HCT116 (cell line): Measurements from ENCODE around the gene PCMT1. TPM values are rescaled to one million over a fixed set of nuclear protein-coding genes. Genes with fewer than 3 reads are reported as not detected.
A peak's percentile ranks its signal among the peaks of the same experiment; 100 is the strongest.

Source experiments
- ATAC-seq: fragments of 200-7000 bp; cut with Tn5 transposase; 2 replicates; pipeline ENCODE4 v1.9.1; 2020; ENCODE audit warnings: mild to moderate bottlenecking, moderate library complexity
- BruUV-seq: library from RNA; stranded (reverse); fragments of 400-500 nt; replicated peaks from 2 replicates; lab custom pipeline; 2021; lab: Mats Ljungman, UMichigan
- CTCF ChIA-PET: fragments of 300-600 bp; sonication (Branson Sonifier 250); formaldehyde crosslinking; loops from one replicate; lab custom pipeline; 2021; ENCODE audit warnings: antibody characterized with exemption; lab: Charles Lee
- POLR2A ChIA-PET: fragments of 300-600, 350-600 bp; sonication (Branson Sonifier 250); formaldehyde crosslinking; loops from one replicate; lab custom pipeline; 2021; ENCODE audit warnings: antibody characterized with exemption; lab: Charles Lee
- RAD21 ChIA-PET, 2 experiments: fragments of 300-600 bp; sonication (Branson Sonifier 250); formaldehyde crosslinking; loops; one replicate each; lab custom pipeline; 2023; ENCODE audit warnings: low total read pairs in 2 of 2; ENCODE audit not compliant: uncharacterized antibody in 2 of 2, unreplicated experiment in 2 of 2, low non-redundant PET in 1 of 2; lab: Charles Lee
- DNase-seq: peaks from one replicate; pipeline ENCODE4 v3.0.0-alpha.2; 2010; ENCODE audit warnings: low read depth, low spot score
- H2AFZ ChIP-seq: fragments of 200-600 bp; shearing (Covaris generic), sonication (generic); 2 replicates; pipeline ENCODE4 v1.6.1; 2017; ENCODE audit warnings: low read depth, mixed run types, mixed read lengths, antibody characterized with exemption, low read length; ENCODE audit not compliant: poor library complexity, severe bottlenecking
- H3K27ac ChIP-seq: 2 replicates; pipeline ENCODE4 v1.5.1; 2012; ENCODE audit warnings: low read depth, low read length
- H3K27me3 ChIP-seq: fragments of 200-600 bp; sonication (generic); 2 replicates; pipeline ENCODE4 v1.6.1; 2016; ENCODE audit warnings: mixed run types, low read length, mixed read lengths; ENCODE audit not compliant: insufficient read depth
- H3K36me3 ChIP-seq, 2 experiments: fragments of 200-500 bp in 1 of 2; fragments of 200-600 bp in 1 of 2; sonication (Bioruptor generic) in 1 of 2; sonication (generic) in 1 of 2; 2 replicates each; pipeline versions ENCODE4 v1.5.1 to v1.6.1; 2014 to 2016; ENCODE audit warnings: low read length in 2 of 2, inconsistent platforms in 1 of 2, mixed read lengths in 1 of 2, mixed run types in 1 of 2; ENCODE audit not compliant: insufficient read depth in 2 of 2, control insufficient read depth in 1 of 2
- H3K4me1 ChIP-seq, 2 experiments: fragments of 200-600 bp in 1 of 2; sonication (generic) in 1 of 2; 2 replicates each; pipeline versions ENCODE4 v1.5.1 to v1.6.1; 2012 to 2017; ENCODE audit warnings: low read length in 2 of 2, inconsistent platforms in 1 of 2, mild to moderate bottlenecking in 1 of 2, mixed read lengths in 1 of 2, mixed run types in 1 of 2, moderate library complexity in 1 of 2; ENCODE audit not compliant: insufficient read depth in 2 of 2, control insufficient read depth in 1 of 2
- H3K4me2 ChIP-seq: fragments of 200-600 bp; sonication (generic); 2 replicates; pipeline ENCODE4 v1.6.1; 2017; ENCODE audit warnings: mixed run types, low read length, mixed read lengths
- H3K4me3 ChIP-seq, 2 experiments: fragments of 200-600 bp in 1 of 2; sonication (generic) in 1 of 2; replicated peaks in 1 of 2; 2 replicates each; pipeline ENCODE4 v1.5.1; 2011 to 2016; ENCODE audit warnings: low read length in 2 of 2, control low read depth in 1 of 2, low read depth in 1 of 2, mild to moderate bottlenecking in 1 of 2, mixed read lengths in 1 of 2, mixed run types in 1 of 2
- H3K79me2 ChIP-seq: fragments of 200-600 bp; sonication (generic); 2 replicates; pipeline ENCODE4 v1.6.1; 2017; ENCODE audit warnings: mild to moderate bottlenecking, mixed run types, low read length, moderate library complexity, mixed read lengths; ENCODE audit not compliant: insufficient read depth
- H3K9ac ChIP-seq: fragments of 200-600 bp; sonication (generic); 2 replicates; pipeline ENCODE4 v1.6.1; 2016; ENCODE audit warnings: low read length, mixed read lengths
- H3K9me2 ChIP-seq: fragments of 200-600 bp; sonication (generic), shearing (Covaris generic); 2 replicates; pipeline ENCODE4 v1.6.1; 2017; ENCODE audit warnings: mixed run types, mild to moderate bottlenecking, moderate library complexity; ENCODE audit not compliant: insufficient read depth
- H3K9me3 ChIP-seq, 2 experiments: fragments of 200-500 bp in 1 of 2; fragments of 200-600 bp in 1 of 2; sonication (Bioruptor generic) in 1 of 2; sonication (generic) in 1 of 2; 2 replicates each; pipeline ENCODE4 v1.6.1; 2014 to 2017; ENCODE audit warnings: low read length in 2 of 2, mixed read lengths in 2 of 2, inconsistent platforms in 1 of 2, low read depth in 1 of 2, mild to moderate bottlenecking in 1 of 2, mixed run types in 1 of 2, moderate library complexity in 1 of 2; ENCODE audit not compliant: control insufficient read depth in 1 of 2, insufficient read depth in 1 of 2
- H4K20me1 ChIP-seq: fragments of 200-600 bp; sonication (generic), shearing (Covaris generic); 2 replicates; pipeline ENCODE4 v1.6.1; 2017; ENCODE audit warnings: mixed run types, mild to moderate bottlenecking, moderate library complexity; ENCODE audit not compliant: insufficient read depth
- CBX3 ChIP-seq: IDR thresholded peaks from 2 replicates; pipeline ENCODE4 v1.6.1; 2012; ENCODE audit warnings: low read depth
- CEBPB ChIP-seq: IDR thresholded peaks from 2 replicates; pipeline ENCODE4 v1.6.1; 2012; ENCODE audit warnings: low read depth
- EGR1 ChIP-seq: IDR thresholded peaks from 2 replicates; pipeline ENCODE4 v1.6.1; 2012; ENCODE audit warnings: low read depth
- ELF1 ChIP-seq: IDR thresholded peaks from 2 replicates; pipeline ENCODE4 v1.6.1; 2012; ENCODE audit warnings: low read depth, borderline replicate concordance
- EZH2 ChIP-seq: fragments of 200-600 bp; sonication (generic); IDR thresholded peaks from 2 replicates; pipeline ENCODE4 v1.6.1; 2017; ENCODE audit warnings: antibody characterized with exemption, mixed run types
- FOSL1 ChIP-seq: IDR thresholded peaks from 2 replicates; pipeline ENCODE4 v1.6.1; 2012; ENCODE audit warnings: low read depth
- JUND ChIP-seq: IDR thresholded peaks from 2 replicates; pipeline ENCODE4 v1.6.1; 2012
- POLR2A ChIP-seq: IDR thresholded peaks from 2 replicates; pipeline ENCODE4 v1.7.0; 2011; ENCODE audit warnings: borderline replicate concordance; ENCODE audit not compliant: insufficient read depth, insufficient read length; ENCODE audit errors: extremely low read depth
- POLR2AphosphoS5 ChIP-seq: IDR thresholded peaks from 2 replicates; pipeline ENCODE4 v1.6.1; 2011; ENCODE audit warnings: mild to moderate bottlenecking, low read depth, low read length, moderate library complexity
- RAD21 ChIP-seq: IDR thresholded peaks from 2 replicates; pipeline ENCODE4 v1.6.1; 2012; ENCODE audit warnings: low read depth, mild to moderate bottlenecking
- SIN3A ChIP-seq: IDR thresholded peaks from 2 replicates; pipeline ENCODE4 v1.6.1; 2012; ENCODE audit warnings: low read depth
- SP1 ChIP-seq: IDR thresholded peaks from 2 replicates; pipeline ENCODE4 v1.6.1; 2012; ENCODE audit warnings: low read depth
- SRF ChIP-seq: IDR thresholded peaks from 2 replicates; pipeline ENCODE4 v1.6.1; 2012; ENCODE audit warnings: low read depth
- TCF7L2 ChIP-seq: IDR thresholded peaks from 2 replicates; pipeline ENCODE4 v1.7.0; 2011; ENCODE audit warnings: borderline replicate concordance, inconsistent platforms; ENCODE audit not compliant: insufficient read depth, insufficient read length; ENCODE audit errors: extremely low read depth
- ZNF274 ChIP-seq: fragments of 200-500 bp; sonication (Bioruptor generic); IDR thresholded peaks from 2 replicates; pipeline ENCODE4 v1.6.1; 2014; ENCODE audit warnings: mild to moderate bottlenecking, low read depth, low read length, inconsistent platforms
- intact Hi-C: fragments of 100-400 bp; cut with micrococcal nuclease; formaldehyde crosslinking; loops from 2 replicates; pipeline ENCODE4 v1.10.0; 2022
- total RNA-seq: library from RNA; stranded (reverse); gene quantifications from one replicate; pipeline ENCODE4 v1.2.1, GENCODE V29; 2021; ENCODE audit not compliant: unreplicated experiment
- TF ChIP-seq, protein P1 (sequence below): IDR thresholded peaks from 2 replicates; pipeline ENCODE4 v1.6.1; 2012
- TF ChIP-seq, protein P2 (sequence below): IDR thresholded peaks from 2 replicates; pipeline ENCODE4 v1.6.1; 2012
- TF ChIP-seq, protein P3 (sequence below): IDR thresholded peaks from 2 replicates; pipeline ENCODE4 v1.6.1; 2012; ENCODE audit warnings: low read depth
- TF ChIP-seq, protein P4 (sequence below): IDR thresholded peaks from 2 replicates; pipeline ENCODE4 v1.6.1; 2011; ENCODE audit warnings: mild to moderate bottlenecking, low read length, moderate library complexity; ENCODE audit not compliant: insufficient replicate concordance; ENCODE audit errors: extremely low read depth

The PCMT1 gene
- total RNA-seq, 1 experiment from 2014 or later = 86.9 TPM

DNA sequence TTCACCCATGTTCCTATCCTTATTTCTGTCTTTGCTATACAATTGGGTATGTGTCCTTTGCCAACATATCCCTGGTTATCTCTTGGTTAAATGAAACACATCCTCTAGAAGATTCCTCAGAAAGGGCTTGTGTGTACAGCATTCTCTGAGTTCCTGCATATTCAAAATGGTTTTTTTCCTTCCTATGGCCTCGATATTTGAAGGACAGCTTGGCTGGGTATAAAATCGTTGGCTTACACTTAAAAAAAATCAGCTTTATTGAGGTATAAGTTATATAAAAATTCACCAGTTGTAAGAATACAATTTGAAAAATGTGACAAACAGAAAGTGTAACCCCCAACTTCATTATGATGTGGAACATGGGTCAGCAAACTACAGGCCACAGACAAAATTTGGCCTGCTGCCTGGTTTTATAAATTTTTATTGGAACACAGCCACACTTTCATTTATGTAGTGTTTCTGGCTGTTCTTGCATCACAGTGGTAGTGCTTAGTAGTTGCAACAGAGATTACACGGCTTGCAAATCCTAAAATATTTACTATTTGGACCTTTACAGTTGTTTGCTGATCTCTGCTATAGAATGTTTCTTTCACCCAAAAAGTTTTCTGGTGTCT, 16.7 kb downstream of the PCMT1 start:
- H3K9ac ChIP-seq = no peak overlapping the region
- POLR2A ChIA-PET = no interaction called here
- H3K4me3 ChIP-seq = 0 out of 4 replicates have a peak overlapping the region, but pooled peaks of 1 of the 2 experiments have one; percentile 4
- no peaks in the 10 kb centered on the region for H3K27me3 ChIP-seq
- no peak overlapping the region for H3K27ac ChIP-seq
- H3K79me2 ChIP-seq = peaks cover 82% of the 10 kb centered on the region
- TF ChIP-seq, protein P1, sequence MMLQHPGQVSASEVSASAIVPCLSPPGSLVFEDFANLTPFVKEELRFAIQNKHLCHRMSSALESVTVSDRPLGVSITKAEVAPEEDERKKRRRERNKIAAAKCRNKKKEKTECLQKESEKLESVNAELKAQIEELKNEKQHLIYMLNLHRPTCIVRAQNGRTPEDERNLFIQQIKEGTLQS = no peak
- TF ChIP-seq, protein P2, sequence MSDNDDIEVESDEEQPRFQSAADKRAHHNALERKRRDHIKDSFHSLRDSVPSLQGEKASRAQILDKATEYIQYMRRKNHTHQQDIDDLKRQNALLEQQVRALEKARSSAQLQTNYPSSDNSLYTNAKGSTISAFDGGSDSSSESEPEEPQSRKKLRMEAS = no peak
- no peak for TF ChIP-seq CBX3
- TF ChIP-seq EZH2 = no peak
- TF ChIP-seq ZNF274 = no peak
- TF ChIP-seq ELF1 = no peak
- no peak for TF ChIP-seq RAD21
- TF ChIP-seq SRF = no peak
- no peak for TF ChIP-seq EGR1
- TF ChIP-seq, protein P3, sequence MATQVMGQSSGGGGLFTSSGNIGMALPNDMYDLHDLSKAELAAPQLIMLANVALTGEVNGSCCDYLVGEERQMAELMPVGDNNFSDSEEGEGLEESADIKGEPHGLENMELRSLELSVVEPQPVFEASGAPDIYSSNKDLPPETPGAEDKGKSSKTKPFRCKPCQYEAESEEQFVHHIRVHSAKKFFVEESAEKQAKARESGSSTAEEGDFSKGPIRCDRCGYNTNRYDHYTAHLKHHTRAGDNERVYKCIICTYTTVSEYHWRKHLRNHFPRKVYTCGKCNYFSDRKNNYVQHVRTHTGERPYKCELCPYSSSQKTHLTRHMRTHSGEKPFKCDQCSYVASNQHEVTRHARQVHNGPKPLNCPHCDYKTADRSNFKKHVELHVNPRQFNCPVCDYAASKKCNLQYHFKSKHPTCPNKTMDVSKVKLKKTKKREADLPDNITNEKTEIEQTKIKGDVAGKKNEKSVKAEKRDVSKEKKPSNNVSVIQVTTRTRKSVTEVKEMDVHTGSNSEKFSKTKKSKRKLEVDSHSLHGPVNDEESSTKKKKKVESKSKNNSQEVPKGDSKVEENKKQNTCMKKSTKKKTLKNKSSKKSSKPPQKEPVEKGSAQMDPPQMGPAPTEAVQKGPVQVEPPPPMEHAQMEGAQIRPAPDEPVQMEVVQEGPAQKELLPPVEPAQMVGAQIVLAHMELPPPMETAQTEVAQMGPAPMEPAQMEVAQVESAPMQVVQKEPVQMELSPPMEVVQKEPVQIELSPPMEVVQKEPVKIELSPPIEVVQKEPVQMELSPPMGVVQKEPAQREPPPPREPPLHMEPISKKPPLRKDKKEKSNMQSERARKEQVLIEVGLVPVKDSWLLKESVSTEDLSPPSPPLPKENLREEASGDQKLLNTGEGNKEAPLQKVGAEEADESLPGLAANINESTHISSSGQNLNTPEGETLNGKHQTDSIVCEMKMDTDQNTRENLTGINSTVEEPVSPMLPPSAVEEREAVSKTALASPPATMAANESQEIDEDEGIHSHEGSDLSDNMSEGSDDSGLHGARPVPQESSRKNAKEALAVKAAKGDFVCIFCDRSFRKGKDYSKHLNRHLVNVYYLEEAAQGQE = no peak
- TF ChIP-seq FOSL1 = no peak
- TF ChIP-seq TCF7L2 = no peak
- no peak for TF ChIP-seq SIN3A
- TF ChIP-seq SP1 = no peak
- no peak for TF ChIP-seq POLR2AphosphoS5
- no peak for TF ChIP-seq POLR2A
- TF ChIP-seq CEBPB = no peak
- TF ChIP-seq, protein P4, sequence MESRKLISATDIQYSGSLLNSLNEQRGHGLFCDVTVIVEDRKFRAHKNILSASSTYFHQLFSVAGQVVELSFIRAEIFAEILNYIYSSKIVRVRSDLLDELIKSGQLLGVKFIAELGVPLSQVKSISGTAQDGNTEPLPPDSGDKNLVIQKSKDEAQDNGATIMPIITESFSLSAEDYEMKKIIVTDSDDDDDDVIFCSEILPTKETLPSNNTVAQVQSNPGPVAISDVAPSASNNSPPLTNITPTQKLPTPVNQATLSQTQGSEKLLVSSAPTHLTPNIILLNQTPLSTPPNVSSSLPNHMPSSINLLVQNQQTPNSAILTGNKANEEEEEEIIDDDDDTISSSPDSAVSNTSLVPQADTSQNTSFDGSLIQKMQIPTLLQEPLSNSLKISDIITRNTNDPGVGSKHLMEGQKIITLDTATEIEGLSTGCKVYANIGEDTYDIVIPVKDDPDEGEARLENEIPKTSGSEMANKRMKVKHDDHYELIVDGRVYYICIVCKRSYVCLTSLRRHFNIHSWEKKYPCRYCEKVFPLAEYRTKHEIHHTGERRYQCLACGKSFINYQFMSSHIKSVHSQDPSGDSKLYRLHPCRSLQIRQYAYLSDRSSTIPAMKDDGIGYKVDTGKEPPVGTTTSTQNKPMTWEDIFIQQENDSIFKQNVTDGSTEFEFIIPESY = no peak
- no peak for TF ChIP-seq JUND
- H3K36me3 ChIP-seq = peaks cover 1 to 10% of the 10 kb centered on the region in 2 experiments; a peak in 3 of 4 replicates
- DNase-seq = no peak
- intact Hi-C loops = no loop called here
- no peaks in the 10 kb centered on the region for H4K20me1 ChIP-seq
- H3K4me2 ChIP-seq = peak overlapping the region; percentile 45
- RAD21 ChIA-PET = no interaction called here
- H3K4me1 ChIP-seq = peaks cover 2 to 14% of the 10 kb centered on the region in 2 experiments; a peak in 2 of 4 replicates
- no peak for ATAC-seq
- H2AFZ ChIP-seq = no peak overlapping the region
- CTCF ChIA-PET = no interaction called here
- BruUV-seq = no TSS peak
- peaks cover 0 to 8% of the 10 kb centered on the region in 2 experiments; a peak in 1 of 4 replicates for H3K9me3 ChIP-seq
- no peaks in the 10 kb centered on the region for H3K9me2 ChIP-seq
